SKM-1 treated with dmso at 0.1 percent for 144 hours (cell line): ENCODE data around the gene INTS13.
"Not testable (repeated sequence)": the region's sequence is repeated elsewhere in the genome, so short reads cannot be mapped to it uniquely, and the experiment has no call there.

Experiments used
- DNase-seq: peaks from one replicate; lab custom pipeline; 2025; ENCODE audit not compliant: unreplicated experiment; lab: John Stamatoyannopoulos, UW

The INTS13 gene, protein sequence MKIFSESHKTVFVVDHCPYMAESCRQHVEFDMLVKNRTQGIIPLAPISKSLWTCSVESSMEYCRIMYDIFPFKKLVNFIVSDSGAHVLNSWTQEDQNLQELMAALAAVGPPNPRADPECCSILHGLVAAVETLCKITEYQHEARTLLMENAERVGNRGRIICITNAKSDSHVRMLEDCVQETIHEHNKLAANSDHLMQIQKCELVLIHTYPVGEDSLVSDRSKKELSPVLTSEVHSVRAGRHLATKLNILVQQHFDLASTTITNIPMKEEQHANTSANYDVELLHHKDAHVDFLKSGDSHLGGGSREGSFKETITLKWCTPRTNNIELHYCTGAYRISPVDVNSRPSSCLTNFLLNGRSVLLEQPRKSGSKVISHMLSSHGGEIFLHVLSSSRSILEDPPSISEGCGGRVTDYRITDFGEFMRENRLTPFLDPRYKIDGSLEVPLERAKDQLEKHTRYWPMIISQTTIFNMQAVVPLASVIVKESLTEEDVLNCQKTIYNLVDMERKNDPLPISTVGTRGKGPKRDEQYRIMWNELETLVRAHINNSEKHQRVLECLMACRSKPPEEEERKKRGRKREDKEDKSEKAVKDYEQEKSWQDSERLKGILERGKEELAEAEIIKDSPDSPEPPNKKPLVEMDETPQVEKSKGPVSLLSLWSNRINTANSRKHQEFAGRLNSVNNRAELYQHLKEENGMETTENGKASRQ

GRCh38 chr12:26937863-26938700, at the start of gene INTS13, which contains the start of gene FGFR1OP2:
INTS13 (minus strand) TSS chr12:26937981; CDS start chr12:26936803, 1,178 bp downstream.
FGFR1OP2 (plus strand) TSS chr12:26938470; CDS start chr12:26954159, 15,689 bp downstream.
- DNase-seq: peak; percentile 84

DNA sequence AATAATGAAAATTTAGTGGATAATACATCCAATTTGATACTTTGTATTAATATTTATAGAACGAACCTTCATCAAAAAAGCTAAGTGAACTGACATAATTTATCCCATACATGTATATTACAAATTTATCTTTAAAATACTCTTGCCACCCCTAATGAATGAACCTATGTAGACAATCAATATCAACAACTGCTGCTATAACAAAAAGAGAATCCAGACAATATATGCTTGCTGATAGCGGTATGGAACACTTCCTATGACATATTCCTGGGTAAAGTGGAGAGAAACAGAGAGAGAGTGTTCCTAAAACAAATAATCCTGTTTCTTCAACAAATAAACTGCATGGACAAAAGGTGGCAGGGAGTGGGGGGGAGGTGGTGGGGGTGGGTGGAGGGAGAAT, 45.1 kb upstream of the INTS13 start:
- DNase-seq: no peak

GRCh38 chr12:26979733-26980132, 42.0 kb upstream of the INTS13 start:
- DNase-seq: no peak

- DNase-seq: no peak
These were observed 41.0 kb upstream of the INTS13 start for GRCh38 chr12:26978801-26979200.

GRCh38 chr12:26976687-26977086, 38.9 kb upstream of the INTS13 start:
- DNase-seq: no peak

DNA sequence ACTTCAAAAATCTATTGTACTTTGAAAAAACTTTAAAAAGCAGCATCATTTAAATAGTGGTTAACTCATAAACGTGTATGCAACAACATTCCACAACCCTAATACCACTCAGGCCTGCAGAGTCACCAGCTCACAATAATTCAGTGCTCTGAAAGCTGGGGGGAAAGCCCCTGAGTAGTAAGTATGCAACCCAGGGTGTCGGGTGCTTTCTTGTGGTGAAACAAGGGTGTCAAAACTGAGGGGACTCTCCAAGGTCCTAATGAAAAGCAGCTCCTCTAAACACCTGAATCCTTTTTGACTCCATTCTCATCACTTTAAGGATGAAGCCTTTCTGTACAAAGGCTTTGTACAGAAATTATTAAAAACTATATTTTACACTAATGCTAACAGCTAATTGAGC, 34.2 kb upstream of the INTS13 start:
- DNase-seq: no peak

DNA sequence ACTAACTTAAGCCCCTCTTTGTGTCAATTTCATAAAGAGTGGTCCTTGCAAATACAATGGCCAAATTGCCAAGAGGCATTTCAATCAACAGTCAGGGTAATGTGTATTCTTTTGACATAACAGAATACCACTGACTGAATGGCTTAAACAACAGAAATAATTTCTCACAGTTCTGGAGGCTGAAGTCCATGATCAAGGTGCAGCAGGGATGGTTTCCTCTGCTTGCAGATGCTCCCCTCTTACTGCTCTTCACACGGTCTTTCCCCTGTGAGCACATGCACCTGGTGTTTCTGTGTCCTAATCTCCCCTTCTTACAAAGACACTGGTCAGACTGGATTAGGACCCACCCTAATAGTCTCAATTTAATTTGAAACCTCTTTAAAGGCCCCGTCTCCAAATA, 32.4 kb upstream of the INTS13 start:
- no peak for DNase-seq

DNA sequence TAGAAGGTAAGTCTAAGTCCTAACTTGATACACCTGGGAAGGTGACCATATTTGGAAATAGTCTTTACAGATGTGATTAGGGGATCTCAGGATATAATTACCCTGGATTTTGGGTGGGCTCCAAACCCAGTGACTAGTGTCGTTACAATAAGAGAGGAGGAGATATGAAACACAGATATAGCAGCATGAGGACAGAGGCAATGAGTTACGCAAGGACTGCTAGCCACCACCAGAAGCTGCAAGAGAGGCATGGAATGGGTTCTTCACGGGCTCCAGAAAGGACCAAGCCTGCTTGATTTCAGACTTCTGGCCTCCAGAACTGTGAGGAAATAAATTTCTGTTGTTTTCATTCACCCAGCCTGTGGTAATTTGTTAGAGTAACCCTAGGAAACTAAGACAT, 29.1 kb upstream of the INTS13 start:
- DNase-seq: no peak

DNA sequence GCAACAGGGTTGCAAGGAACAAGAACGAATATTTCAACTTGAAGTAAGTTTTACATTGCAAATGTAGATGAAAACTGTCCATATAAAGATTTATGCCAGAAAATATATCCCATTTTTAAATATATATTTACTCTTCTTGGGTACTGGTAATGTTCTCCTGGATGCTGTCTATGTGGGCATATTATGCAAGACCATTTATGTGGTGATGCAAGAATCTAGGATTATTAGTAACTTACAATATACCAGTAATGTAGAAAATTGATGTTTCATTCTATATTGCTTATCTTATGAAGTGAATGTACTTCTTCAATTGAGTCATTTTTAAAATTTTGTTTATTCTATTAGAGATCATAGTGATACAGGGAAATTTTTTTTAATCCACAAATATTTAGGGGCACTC, 25.6 kb upstream of the INTS13 start:
- no peak for DNase-seq

GRCh38 chr12:26961803-26962202, 24.0 kb upstream of the INTS13 start:
- no peak for DNase-seq

GRCh38 chr12:26961391-26961790, 23.6 kb upstream of the INTS13 start:
- not testable (repeated sequence) for DNase-seq

- no peak for DNase-seq
These were observed 16.2 kb upstream of the INTS13 start for GRCh38 chr12:26954027-26954426.

- peak; percentile 8 for DNase-seq
These were observed 15.7 kb upstream of the INTS13 start for GRCh38 chr12:26953447-26953846.

DNA sequence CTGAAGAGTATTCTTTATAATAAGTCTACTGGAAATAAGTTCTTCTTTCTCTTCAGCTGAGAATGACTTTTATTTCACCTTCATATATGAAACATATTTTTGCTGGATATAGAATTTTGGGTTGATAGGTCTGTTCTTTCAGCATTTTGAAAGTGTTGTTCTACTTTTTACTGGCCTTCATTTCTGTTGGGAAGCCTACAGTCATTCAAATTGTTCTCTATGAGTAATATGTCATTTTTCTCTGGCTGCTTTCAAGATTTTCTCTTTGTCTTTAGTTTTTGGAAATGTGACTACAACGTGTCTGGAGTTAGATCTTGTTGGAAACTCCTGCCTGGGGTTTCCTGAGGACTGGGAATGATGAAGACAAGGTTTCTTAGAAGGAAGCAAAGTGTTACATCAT, 10.5 kb upstream of the INTS13 start:
- no peak for DNase-seq

DNA sequence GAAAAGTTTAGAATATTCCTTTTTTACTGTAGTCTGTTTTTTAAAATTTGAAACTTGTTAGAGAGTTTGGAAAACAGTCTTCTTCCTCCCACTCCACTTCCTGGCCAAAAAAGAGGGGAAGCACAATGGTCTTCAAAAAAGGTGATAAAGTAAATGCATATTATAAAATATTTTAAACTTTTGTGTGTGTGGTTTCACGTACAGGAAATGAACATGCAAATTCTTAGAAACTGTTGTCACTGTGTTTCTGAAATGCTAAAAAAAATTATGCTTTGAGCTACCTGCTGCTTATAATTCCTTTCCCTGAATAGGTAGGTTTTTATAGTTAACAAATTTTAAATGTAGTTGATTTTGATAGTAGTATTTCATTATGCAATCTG, 3.4 kb upstream of the INTS13 start:
- no peak for DNase-seq

- DNase-seq: no peak
These were observed 2.9 kb upstream of the INTS13 start for GRCh38 chr12:26940516-26941214.

DNA sequence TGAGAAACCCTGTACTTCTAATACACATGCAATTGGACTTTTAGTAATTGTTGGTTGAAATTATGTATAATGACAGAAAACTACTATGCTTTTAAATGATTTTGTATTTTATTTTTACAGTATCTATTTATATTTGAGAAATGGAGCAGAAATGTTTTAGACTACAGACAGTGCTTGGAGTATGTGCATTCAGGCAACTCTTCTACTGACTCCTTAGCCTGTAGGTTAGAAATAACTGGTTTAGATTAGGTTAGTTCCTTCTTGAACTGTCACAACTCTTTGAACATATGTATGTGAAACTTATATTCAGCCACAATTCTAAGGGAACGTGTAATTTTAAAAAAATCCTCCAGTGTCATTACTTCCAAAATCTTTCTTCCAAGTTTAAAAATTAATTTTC, 2.2 kb upstream of the INTS13 start:
- DNase-seq: no peak

DNA sequence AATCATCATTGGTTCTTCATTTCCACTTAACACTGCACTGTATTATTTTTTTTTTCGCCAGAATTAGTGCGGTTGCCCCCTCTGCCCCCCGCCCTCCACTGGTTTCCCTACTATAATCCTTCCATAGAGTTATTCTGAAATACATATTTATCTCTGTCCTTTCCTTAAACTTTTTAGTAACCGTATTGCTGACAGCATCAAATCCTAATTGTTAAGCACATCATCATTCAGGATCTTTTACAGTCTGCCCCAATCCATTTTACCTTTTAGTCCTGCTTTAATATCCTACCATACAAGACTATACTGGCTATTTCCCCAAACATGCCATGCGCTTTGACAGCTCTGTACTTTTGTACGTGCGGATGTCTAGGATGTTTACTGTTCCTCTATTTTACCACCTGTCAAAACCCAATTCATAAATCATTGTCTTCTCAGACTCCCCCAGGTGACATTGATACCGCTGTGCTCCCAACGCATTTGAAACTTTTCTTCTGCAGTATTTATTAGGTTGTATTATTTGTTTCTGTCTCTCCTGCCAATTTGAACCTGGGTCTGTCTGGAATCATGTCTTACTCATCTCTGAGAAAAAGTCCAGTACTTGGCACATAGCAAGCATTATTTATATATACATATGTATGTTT, 1.5 kb upstream of the INTS13 start:
- DNase-seq: no peak

DNA sequence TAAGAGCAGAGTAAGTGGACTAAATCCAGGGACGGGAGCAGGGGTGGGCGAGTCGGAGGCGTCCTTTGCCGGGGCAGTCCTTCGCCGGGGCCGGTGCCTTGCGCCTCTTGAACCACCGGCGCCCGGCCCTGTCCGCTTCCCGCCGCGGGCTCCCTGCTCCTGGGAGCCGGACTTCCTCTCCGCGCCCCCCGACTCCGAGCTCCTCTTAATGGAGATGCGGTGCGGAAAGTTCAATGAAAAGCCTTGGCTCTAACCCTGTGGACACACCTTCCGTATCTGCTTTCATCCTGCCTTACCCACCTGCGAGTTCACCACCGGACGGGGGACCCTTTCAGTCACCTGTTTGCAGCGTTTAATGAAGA, 901 bp upstream of the INTS13 start:
- DNase-seq: no peak

- DNase-seq: no peak
These were observed 328 bp downstream of the INTS13 start for GRCh38 chr12:26937443-26937862.
